ENCODE measurements around the gene RCSD1. TPM values are rescaled to one million over a fixed set of nuclear protein-coding genes. Genes with fewer than 3 reads are reported as not detected.

Gene RCSD1
- polyA plus RNA-seq, 3 donors: 116 to 218 (median 216) TPM

GRCh38 chr1:167587342-167587741 is 42.7 kb upstream of the RCSD1 start:
- Histone ChIP-seq H3K9ac (ENCODE audit: insufficient read depth, low read length, poor library complexity, severe bottlenecking) (no peak overlapping the region), H3K9me3 (replicated peaks in 1 of 2; ENCODE audit: control insufficient read depth in 1 of 2, insufficient read depth in 1 of 2, low read length in 2 of 2) (no peaks in the 10 kb centered on the region), H3K36me3 (replicated peaks in 1 of 2; ENCODE audit: control insufficient read depth in 1 of 2, insufficient read depth in 2 of 2, low read length in 2 of 2) (no peaks in the 10 kb centered on the region), H3K27ac (ENCODE audit: low read depth in 1 of 2, low read length in 2 of 2) (no peak overlapping the region), H4K20me1 (ENCODE audit: insufficient read depth, low read length) (no peaks in the 10 kb centered on the region), H3K4me3 (replicated peaks in 1 of 3; ENCODE audit: low read depth in 2 of 3, low read length in 3 of 3) (no peak overlapping the region), H2AFZ (ENCODE audit: insufficient read depth, low read depth, low read length, poor library complexity, severe bottlenecking) (no peak overlapping the region), H3K79me2 (ENCODE audit: insufficient read depth, low read length) (no peaks in the 10 kb centered on the region), H3K4me2 (replicated peaks; ENCODE audit: extremely low read depth, low read length, poor library complexity, severe bottlenecking) (no peak overlapping the region), H3K27me3 (ENCODE audit: control insufficient read depth in 2 of 2, insufficient read depth in 2 of 2, low read length in 2 of 2) (no peaks in the 10 kb centered on the region), H3K4me1 (ENCODE audit: control insufficient read depth in 1 of 2, insufficient read depth in 2 of 2, low read length in 2 of 2) (peaks cover 18 to 19% of the 10 kb centered on the region in 2 donors)
- WGBS (ENCODE audit: insufficient coverage): no CpG with 5 or more reads among the region's 2 CpGs
- Mint-ChIP-seq H3K4me3 (no peak overlapping the region), H3K27me3 (ENCODE audit: low read depth in 3 of 3) (peaks cover 0 to 7% (median 3%) of the 10 kb centered on the region in 3 donors), H3K27ac (no peak overlapping the region), H3K9me3 (peaks cover 0 to 4% (median 0%) of the 10 kb centered on the region in 7 donors), H3K4me1 (peaks cover 21% of the 10 kb centered on the region), H3K36me3 (no peaks in the 10 kb centered on the region)
- TF ChIP-seq CTCF (IDR thresholded peaks at IDR 0.05): no peak
- no peak for DNase-seq
- intact Hi-C loops (cut with micrococcal nuclease): no loop called here

GRCh38 chr1:167587872-167588271 is 42.2 kb upstream of the RCSD1 start:
- Histone ChIP-seq H3K36me3 (replicated peaks in 1 of 2; ENCODE audit: control insufficient read depth in 1 of 2, insufficient read depth in 2 of 2, low read length in 2 of 2) (no peaks in the 10 kb centered on the region), H3K9me3 (replicated peaks in 1 of 2; ENCODE audit: control insufficient read depth in 1 of 2, insufficient read depth in 1 of 2, low read length in 2 of 2) (no peaks in the 10 kb centered on the region), H3K79me2 (ENCODE audit: insufficient read depth, low read length) (no peaks in the 10 kb centered on the region), H3K4me3 (replicated peaks in 1 of 3; ENCODE audit: low read depth in 2 of 3, low read length in 3 of 3) (no peak overlapping the region), H2AFZ (ENCODE audit: insufficient read depth, low read depth, low read length, poor library complexity, severe bottlenecking) (no peak overlapping the region), H3K9ac (ENCODE audit: insufficient read depth, low read length, poor library complexity, severe bottlenecking) (no peak overlapping the region), H3K27ac (ENCODE audit: low read depth in 1 of 2, low read length in 2 of 2) (no peak overlapping the region), H3K4me1 (ENCODE audit: control insufficient read depth in 1 of 2, insufficient read depth in 2 of 2, low read length in 2 of 2) (peaks cover 18 to 19% of the 10 kb centered on the region in 2 donors), H3K27me3 (ENCODE audit: control insufficient read depth in 2 of 2, insufficient read depth in 2 of 2, low read length in 2 of 2) (no peaks in the 10 kb centered on the region), H3K4me2 (replicated peaks; ENCODE audit: extremely low read depth, low read length, poor library complexity, severe bottlenecking) (no peak overlapping the region), H4K20me1 (ENCODE audit: insufficient read depth, low read length) (no peaks in the 10 kb centered on the region)
- H3K27me3 Mint-ChIP-seq (ENCODE audit: low read depth in 3 of 3): peaks cover 0 to 7% (median 3%) of the 10 kb centered on the region in 3 donors
- TF ChIP-seq CTCF (IDR thresholded peaks at IDR 0.05): no peak
- DNase-seq: peak in 2 of 3 donors; percentile 11 to 28
- peak overlapping the region in 1 of 7 donors; percentile 27 for H3K27ac Mint-ChIP-seq
- peaks cover 21% of the 10 kb centered on the region for H3K4me1 Mint-ChIP-seq
- WGBS (ENCODE audit: insufficient coverage): no CpG with 5 or more reads among the region's 1 CpG
- intact Hi-C loops (cut with micrococcal nuclease): no loop called here
- no peak overlapping the region for H3K4me3 Mint-ChIP-seq
- H3K36me3 Mint-ChIP-seq: no peaks in the 10 kb centered on the region
- peaks cover 0 to 2% (median 0%) of the 10 kb centered on the region in 7 donors for H3K9me3 Mint-ChIP-seq

Data from CD14-positive monocyte (primary cell).